ENCODE measurements around the gene EIF3K. TPM values are rescaled to one million over a fixed set of nuclear protein-coding genes. Genes with fewer than 3 reads are reported as not detected.

Gene EIF3K
- total and polyA plus RNA-seq, 8 donors: 184 to 284 (median 276) TPM

GRCh38 chr19:38674388-38675171 is 55.6 kb downstream of the EIF3K start:
- ATAC-seq: no peak
- intact Hi-C loops (cut with DNase I): no loop called here
- H3K4me3 ChIP-seq: no peak overlapping the region
- H3K36me3 ChIP-seq: peaks cover 0 to 8% of the 10 kb centered on the region in 2 donors
- peaks cover 34 to 88% of the 10 kb centered on the region in 2 donors for H3K4me1 ChIP-seq
- H3K27me3 ChIP-seq: no peaks in the 10 kb centered on the region
- DNase-seq: no peak
- no peaks in the 10 kb centered on the region for H3K9me3 ChIP-seq
- peak overlapping the region; percentile 64 to 68 for H3K27ac ChIP-seq
- TF ChIP-seq CTCF (IDR thresholded peaks at IDR 0.05): no peak

GRCh38 chr19:38675611-38676010 is 56.6 kb downstream of the EIF3K start:
- Histone ChIP-seq H3K9me3 (no peaks in the 10 kb centered on the region), H3K4me1 (peaks cover 31 to 88% of the 10 kb centered on the region in 2 donors), H3K4me3 (no peak overlapping the region), H3K27ac (peak overlapping the region; percentile 20 to 68), H3K36me3 (peaks cover 0 to 8% of the 10 kb centered on the region in 2 donors), H3K27me3 (no peaks in the 10 kb centered on the region)
- DNase-seq: no peak
- intact Hi-C loops (cut with DNase I): no loop called here
- no peak for TF ChIP-seq CTCF (IDR thresholded peaks at IDR 0.05)
- no peak for ATAC-seq

GRCh38 chr19:38676023-38676877 is 57.3 kb downstream of the EIF3K start:
- H3K4me1 ChIP-seq: peaks cover 27 to 88% of the 10 kb centered on the region in 2 donors
- H3K27me3 ChIP-seq: no peaks in the 10 kb centered on the region
- peaks cover 0 to 8% of the 10 kb centered on the region in 2 donors for H3K36me3 ChIP-seq
- no peak for DNase-seq
- no peak overlapping the region for H3K4me3 ChIP-seq
- intact Hi-C loops (cut with DNase I): no loop called here
- peak; percentile 43 for ATAC-seq
- no peaks in the 10 kb centered on the region for H3K9me3 ChIP-seq
- TF ChIP-seq CTCF (IDR thresholded peaks at IDR 0.05): no peak
- H3K27ac ChIP-seq: peak overlapping the region; percentile 20 to 68

GRCh38 chr19:38676878-38677646 is 58.1 kb downstream of the EIF3K start:
- ATAC-seq (no peak), DNase-seq (no peak)
- TF ChIP-seq CTCF (IDR thresholded peaks at IDR 0.05): no peak
- peak overlapping the region; percentile 20 to 68 for H3K27ac ChIP-seq
- intact Hi-C loops (cut with DNase I): no loop called here
- H3K4me1 ChIP-seq: peaks cover 22 to 88% of the 10 kb centered on the region in 2 donors
- H3K9me3 ChIP-seq: no peaks in the 10 kb centered on the region
- no peaks in the 10 kb centered on the region for H3K27me3 ChIP-seq
- H3K36me3 ChIP-seq: peaks cover 0 to 8% of the 10 kb centered on the region in 2 donors
- no peak overlapping the region for H3K4me3 ChIP-seq

All from left lung (tissue), 10 donors.